Hepatic stellate cell (primary cell): ENCODE measurements around the gene THAP2.

ENCODE experiments used
- DNase-seq: peaks from one replicate; pipeline ENCODE4 v3.0.0; 2011; ENCODE audit warnings: low spot score

The THAP2 gene

DNA sequence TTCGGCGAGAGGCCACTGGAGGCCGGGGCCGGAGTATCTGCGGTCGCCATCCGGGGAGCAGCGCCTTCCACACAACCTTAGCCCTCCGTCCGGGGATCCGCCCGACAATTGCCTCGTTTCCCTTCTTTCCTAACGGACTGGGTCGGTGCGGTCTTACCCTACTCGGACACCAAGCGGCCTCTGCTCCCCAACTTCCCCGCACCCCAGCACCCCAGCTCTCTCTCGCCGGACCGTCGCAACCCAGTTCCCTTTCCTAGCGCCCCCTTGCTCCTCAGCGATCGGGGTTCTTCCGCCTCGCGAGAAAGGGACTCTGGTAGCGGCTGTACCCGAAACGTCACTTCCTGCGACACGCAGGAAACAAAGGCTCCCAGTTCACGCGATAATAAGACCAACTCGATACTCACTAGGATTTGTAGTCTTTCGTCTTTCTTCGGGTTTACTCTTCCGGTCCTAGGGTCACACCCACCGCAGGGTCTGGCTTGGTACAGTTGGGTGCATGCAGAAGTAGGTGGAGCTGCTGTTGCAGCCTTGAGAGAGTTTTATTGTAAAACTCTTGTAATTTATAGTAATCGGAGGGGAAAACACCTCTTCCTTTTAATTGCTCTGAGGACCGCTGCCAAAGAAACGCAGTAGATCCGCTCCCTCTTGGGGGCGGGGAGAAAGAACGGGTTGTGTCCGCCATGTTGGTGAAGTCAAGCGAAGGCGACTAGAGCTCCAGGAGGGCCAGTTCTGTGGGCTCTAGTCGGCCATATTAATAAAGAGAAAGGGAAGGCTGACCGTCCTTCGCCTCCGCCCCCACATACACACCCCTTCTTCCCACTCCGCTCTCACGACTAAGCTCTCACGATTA is at the start of gene THAP2, which contains the start of gene ZFC3H1:
Gene THAP2, plus strand, starts transcription at position 741 of the 850 bp plus-strand sequence. CDS start 209 bp downstream, outside the sequence.
Gene ZFC3H1, minus strand, starts transcription at position 288 of the 850 bp plus-strand sequence. Its CDS starts 238 bp downstream, at position 50.
- DNase-seq, result peak; percentile 87

DNA sequence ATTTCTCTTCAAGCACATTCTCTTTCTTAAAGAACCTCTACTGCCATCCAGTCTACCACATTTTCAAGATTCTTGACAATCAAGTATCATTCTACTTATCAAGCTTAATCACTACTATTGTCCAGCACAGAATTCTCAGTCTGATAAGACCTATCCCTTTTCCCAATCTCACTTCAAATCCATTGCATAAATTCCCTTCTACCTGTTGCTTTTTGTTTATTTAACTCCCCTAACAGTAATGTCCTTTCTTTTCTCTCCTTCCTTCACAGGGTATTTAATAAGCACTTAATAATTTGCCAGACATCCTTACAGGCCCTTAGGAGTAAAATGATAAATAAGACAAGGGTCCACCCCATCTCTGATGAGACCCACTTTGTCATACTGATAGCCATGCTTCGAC is 42.2 kb upstream of the THAP2 start:
- DNase-seq, result no peak

DNA sequence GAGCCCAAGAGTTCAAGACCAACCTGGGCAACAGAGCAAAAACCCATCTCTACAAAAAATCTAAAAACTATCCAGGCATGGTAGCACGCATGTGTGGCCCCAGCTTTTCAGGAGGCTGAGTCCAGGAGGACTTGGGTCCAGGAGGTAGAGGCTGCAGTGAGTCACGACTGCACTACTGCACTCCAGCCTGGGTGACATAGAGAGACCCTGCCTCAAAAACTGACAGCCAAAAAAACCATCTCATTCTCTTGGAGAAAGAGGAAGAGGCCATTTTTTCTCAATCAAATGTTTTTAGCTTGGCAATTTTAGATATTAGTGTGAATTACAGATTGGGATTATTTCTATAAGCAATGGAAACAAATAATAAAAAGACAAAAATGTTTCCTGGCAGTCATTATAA is 38.6 kb upstream of the THAP2 start:
- no peak for DNase-seq

DNA sequence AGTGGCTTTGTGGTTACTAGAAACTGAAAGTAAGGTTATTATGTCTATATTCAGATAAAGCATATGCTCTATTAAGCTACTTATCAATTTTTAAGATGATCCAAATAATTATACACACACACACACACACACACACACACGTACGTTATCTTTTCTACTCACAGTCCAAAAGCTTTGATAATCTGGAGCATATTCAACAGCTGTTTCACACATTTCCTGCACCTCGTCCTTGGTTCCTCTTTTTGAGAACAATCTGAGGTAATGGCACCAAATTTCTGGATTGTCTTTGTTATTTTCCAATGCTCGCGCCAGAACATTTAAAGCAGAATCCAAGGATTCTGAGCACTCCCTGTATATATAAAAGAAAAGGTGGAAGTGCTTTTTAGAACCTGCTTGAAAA is 38.0 kb upstream of the THAP2 start:
- DNase-seq, result no peak

DNA sequence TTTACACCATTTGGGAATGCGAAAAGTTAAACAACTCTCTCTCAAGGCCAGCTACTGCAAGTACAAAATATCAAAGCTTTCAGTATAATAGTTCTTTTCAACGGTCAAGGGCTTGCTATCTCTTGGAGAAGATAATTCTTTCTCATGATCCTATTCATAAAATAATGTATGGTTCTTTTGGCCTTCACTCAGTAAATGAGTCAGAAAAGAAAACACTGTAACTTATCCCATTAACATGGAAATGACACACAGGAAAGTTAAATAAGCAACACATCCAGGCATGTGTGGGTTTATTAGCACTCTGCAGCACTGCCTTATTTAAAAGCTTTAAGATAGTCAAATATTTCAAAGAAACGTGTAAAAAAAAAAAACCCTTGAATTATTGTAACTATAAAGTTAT is 37.3 kb upstream of the THAP2 start:
- no peak for DNase-seq

DNA sequence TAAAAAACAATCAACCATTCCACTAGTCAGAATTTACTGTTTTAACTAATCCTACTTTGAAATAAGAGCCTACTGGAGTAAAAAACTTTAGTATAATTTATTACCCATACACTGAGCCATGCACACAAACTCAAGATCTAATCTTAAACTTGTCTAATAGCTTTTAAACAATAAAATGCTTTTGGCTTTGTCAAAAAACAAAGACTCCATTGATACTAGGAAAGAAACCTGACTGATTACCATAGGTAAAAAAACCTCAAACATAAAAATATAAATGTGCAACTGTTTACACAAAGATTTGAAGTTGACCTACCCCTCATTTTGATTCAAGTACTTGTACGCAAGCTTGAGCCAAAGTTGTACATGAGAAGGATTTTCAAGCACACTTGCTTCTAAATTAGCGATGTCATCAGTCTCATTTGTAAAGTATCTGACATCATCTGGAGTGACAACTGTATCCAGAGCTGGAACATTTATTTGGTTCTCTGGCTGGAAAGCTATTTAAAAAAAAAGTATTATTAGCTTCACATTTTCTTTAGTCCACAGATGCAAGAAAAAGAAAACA is 36.6 kb upstream of the THAP2 start:
- no peak for DNase-seq

DNA sequence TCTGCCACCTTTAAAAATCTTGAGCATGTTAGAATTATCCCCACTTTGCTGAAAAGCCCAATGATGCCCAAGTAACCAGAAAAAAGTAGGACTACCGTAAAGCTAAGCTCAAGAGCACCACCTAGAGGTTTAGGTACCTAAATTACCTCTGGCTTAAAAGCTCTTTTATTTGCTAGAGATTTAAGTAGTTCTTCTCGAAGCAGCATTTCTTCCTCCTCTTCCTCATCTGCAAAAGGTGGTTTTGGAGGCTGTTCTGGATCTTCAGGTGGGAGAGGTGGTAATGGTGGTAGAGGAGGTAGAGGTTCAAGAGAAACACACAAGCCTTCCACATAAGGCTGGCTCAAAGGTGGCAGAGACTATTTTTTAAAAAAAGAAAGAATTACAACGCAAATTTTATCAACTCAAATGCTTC is 27.4 kb upstream of the THAP2 start:
- peak; percentile 30 for DNase-seq

DNA sequence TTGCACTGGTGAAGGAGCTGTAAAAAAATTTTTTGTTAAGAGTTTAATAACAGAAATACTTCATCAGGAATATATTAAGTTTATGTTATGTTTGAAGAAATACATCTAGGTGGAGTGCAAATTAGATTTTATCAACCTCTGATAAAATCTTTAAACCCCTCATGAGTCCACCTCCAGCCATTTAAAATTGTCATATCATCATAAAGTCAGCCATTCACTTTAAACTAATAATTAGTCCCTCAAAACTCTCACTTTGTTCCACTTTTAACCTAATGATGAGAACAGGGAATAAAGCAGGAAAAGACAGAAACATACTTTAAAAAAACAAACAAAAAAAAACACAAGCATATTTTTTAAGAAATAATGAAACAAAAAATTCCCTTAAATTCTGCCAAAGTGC is 25.6 kb upstream of the THAP2 start:
- no peak for DNase-seq

DNA sequence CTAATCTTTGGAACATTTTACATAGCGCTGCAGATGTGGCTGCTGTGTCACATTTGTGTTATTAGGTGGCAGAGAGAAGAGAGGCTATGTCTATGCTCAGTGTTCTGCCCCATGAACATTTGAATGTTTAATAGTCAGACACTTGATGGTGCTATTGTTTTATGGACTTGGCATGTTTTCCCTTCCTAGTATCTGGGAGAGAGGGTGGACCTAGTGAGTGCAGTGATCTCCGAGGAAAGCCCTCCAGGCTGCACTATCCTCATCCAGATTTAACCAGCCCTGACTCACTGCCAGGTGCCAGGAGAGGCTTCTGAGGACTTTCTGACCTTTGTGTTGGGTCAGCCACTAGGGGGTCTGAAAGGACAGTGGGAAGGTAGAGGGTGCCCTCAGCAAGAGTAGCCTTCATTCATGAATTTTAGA is 24.8 kb upstream of the THAP2 start:
- DNase-seq, result no peak

DNA sequence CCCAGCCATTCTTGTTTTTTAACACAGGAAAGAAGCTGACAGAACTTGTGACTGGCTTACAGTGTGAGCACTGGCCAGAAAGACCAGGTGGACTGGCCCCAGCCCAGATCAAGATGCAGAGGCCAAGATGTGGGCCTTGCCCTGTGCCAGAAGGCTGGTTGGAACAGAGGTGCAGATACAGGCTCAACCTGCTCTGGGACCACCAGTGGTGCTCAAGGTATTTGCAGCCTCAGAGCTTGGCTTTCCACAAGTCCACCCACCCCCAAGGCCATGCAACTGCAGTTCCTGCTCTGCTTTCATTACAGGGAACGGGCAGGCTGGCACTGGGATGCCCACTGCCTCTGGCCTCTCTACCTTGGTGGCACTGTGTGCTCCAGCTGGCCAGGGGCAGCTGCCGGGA is 23.8 kb upstream of the THAP2 start:
- DNase-seq, result no peak

DNA sequence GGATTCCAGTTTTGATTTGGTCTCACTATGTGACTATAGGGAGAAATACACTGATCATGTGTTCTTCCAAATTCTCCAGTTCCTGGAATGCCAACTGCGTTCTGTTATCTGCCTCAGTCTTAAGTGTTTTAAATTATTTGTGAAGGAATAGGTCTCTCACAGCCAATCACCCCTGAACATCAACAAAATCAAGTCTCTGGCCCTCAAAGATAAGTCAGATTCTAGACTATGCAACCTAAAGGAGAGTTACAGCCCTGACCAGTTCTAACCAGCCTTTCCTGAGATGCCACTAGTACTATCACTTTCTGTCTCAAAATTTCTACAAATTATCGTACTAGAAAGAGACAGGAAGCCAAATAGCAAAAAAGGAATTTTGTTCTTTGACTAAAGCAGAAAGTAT is 22.7 kb upstream of the THAP2 start:
- DNase-seq, result no peak

DNA sequence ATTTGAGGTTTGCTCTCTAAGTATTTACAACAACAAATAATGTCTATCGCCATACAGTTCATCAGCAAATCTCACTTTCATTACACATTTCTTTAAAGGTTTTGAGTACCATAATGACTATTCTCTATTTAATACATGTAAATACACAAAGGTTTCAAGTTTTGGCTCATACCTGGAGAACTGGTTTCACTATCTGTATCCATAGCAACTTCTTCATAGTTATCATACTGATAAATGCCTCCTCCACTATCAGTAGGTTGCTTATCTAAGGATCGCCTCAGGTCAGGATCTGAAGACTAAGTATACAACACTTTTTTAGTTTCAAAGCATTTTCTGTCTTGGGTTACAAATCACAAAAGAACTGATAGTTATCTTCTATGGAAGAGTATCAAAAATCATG is 21.8 kb upstream of the THAP2 start:
- no peak for DNase-seq

DNA sequence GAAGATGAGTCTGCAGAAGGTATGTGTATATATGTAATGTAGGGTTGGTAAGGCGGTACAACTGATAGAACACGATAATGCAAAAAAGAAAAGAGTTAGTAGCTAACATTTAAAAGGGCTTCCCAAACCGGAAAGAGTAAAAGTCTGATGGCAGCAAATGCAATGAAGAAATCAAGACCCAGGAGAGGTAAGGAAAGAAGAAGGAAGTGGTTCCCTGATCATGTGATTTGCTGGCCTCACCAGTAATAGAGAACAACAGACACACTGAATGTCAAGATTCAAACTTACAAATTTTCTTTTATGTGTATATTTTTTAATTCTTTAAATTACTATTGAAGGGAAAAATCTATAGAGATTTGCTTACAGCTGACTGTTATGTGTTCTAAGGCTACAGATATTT is 18.8 kb upstream of the THAP2 start:
- no peak for DNase-seq

DNA sequence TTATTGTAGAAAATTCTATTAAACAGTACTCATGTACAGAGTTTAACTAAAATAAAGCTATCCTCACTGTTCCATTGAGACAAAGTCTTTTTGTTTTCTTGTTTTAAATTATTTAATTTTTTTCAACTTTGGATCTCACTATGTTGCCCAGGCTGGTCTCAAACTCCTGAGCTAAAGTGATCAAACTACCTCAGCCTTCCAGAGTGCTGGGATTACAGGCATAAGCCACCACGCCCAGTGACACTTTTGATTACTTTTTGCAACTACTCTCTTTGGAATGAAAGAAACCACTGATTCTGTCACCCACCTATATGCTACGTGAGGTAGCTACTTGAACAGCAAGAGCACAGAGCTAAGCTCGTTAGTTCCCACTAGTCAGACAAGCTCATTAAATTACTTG is 17.6 kb upstream of the THAP2 start:
- DNase-seq, result no peak

DNA sequence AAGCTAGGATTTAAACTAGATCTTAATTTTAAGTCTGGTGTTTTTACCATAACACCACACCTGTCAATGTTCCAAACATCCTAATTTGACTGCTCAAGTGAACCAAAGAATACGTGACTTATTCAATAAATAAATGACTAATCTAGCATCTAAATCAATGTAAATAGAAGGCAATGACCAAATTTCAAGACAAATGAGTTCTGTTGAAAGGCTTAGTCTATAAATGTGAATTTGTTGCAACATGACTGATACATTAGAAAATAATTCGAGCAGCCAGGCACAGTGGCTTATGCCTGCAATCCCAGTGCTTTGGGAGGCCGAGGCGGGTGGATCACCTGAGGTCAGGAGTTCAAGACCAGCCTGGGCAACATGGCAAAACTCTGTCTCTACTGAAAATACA is 15.6 kb upstream of the THAP2 start:
- DNase-seq, result no peak

DNA sequence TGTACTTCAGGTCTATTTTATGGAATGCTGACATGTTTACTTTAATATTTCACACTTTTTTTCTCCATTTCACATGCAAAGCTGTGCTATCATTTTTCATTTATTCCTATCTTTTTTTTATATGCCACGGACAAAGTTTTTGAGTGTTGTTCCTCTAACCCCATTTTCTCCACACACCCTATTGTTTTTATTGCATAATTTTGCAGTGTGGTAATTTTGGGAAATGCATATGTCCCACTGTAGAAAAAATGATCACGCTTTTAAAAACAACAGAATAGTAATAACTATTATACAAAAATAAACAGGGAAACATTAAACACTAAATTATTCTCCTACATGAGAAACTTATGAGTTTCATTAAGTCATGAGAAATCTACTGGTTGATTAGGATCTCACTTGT is 14.7 kb upstream of the THAP2 start:
- DNase-seq, result no peak

DNA sequence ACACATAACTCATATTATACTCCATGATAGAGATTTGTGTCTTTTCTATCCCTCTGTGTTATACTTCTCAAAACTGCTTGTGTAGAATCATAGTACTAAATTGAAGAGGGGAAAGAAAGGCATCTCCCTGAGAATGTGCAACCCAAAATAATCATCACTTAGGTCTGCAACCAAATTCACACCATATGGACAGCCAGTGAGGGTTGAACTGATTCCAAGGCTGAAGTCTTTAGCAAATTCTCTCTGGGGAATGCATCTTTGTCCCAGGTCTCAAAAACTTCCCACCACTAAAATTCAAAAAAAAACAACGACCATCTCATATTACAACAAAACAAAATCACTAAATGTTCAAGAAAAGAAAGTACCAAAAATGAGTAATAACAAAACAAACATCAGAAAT is 11.4 kb upstream of the THAP2 start:
- DNase-seq, result no peak

DNA sequence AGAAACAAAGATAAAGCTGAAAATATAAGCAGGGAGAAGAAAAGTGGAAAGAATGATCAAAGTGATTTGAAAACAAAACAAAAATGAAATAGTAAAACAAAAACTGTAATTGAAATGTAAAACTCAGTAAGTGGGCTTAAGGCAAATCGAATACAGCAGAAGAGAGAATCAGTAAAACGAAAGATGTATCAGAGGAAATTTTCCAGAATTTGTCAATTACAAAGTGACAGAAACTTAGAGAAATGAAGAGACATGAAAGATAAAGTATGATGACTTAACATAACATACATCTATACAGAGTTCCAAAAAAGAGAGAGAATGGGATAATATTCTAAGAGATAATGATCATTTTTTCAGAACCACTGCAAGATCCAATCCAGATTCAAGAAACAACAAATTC is 11.0 kb upstream of the THAP2 start:
- DNase-seq, result no peak

DNA sequence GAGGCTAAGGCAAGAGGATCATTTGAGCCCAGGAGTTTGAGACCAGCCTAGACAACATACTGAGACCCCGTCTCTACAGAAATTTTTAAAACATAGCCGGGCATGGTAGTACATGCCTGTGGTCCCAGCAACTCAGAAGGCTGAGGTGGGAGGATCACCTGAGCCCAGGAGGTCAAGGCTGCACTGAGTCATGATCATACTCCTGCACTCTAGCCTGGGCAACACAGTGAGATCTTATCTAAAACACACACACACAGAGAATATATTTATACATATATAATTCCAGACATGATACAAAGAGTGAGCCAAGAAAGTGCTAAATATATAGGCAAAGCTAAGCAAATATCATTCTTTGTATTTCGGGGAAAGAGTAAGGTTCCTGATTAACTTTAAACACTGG is 9.9 kb upstream of the THAP2 start:
- DNase-seq, result no peak

DNA sequence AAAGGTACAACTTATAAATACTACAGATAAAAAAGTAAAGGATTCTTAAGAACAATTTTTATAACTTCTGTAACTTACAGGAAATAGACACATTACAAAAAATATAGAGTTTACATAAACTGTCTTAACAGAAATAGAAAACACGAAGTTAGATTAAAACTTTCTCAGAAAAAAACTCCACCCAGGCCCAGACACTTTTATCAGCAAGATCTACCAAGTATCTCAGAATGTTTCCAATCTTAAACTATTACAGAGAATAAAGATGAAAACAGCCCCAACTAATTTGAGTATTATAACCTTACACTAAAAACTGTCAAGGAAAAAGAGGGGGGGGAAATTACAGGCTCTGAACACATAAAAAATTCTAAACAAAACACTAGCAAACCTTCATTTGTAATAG is 8.6 kb upstream of the THAP2 start:
- DNase-seq, result no peak

DNA sequence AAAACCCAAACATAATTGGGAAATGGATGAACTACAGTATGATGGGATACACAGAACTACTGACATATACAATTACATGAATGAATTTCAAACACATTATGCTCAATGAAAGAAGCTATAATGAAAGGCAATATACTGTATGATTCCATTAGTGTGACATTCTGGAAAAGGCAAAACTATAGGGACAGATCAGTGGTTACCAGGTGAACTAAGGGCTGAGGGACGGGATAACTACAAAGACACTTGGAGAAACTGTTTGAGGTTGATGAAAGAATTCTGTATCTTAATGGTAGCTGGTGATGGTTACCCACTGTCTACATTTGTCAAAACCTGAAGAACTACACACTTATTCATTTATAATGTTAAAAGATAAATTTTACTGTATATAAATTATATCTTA is 8.2 kb upstream of the THAP2 start:
- no peak for DNase-seq

DNA sequence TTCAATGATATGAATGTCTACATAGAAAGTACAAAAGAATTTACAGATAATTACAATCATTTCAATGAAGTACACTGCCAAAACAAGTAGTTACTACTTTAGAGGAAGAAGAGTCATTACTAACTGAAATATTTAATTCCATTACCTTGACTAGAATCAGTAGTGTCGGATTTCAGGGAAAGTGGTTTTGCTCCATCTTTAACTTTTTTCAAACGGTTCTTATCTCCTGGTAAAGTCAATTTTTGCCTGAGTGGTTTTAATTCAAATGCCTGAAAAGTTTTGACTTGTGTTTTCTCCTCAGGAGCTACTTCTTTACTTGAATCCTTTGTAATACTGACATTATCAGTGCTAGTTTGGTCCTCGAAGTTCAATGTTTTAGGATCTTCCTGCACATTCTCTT is 7.4 kb upstream of the THAP2 start:
- DNase-seq, result no peak

DNA sequence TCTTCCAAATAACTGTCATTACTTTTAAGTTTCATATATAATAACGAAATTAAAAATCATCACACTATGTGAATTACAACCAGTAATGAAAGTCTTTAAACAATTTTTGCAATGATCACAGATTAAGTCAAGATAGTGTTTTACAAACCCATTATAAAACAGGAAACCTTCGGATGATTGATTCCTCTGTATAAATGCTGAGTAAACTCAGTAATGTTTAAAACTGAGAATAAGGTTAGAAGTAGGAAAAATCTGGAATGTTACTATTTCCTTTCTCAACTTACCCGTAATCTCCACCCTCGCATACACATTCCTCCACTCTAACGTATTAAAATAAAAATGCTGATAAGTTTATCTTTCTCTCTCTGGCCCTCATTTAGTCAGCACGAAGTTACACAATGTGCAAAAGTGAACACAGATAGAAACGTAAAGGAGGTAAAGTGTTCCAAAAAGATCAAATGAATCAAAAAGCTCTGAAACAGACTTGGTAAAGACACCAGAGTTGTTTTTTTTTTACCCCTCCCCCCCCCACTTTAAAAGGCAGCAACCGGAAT is 2.0 kb upstream of the THAP2 start:
- DNase-seq, result peak; percentile 38
